ENCODE results near the gene FBXL17. TPM values are rescaled to one million over a fixed set of nuclear protein-coding genes. Genes with fewer than 3 reads are reported as not detected.

The FBXL17 gene
- total RNA-seq, 2 experiments from 2014 or later = 3.1 to 6.6 TPM

GRCh38 chr5:107832746-107833145, 549.2 kb downstream of the FBXL17 start:
- H3K27ac Mint-ChIP-seq = no peak overlapping the region
- intact Hi-C loops (cut with DNase I, micrococcal nuclease) = no loop called here
- DNase-seq (no peak), ATAC-seq (no peak)
- H3K9me3 Mint-ChIP-seq (ENCODE audit: low read depth) = no peaks in the 10 kb centered on the region
- POLR2A ChIA-PET = no interaction called here
- no peaks in the 10 kb centered on the region for H3K36me3 Mint-ChIP-seq (ENCODE audit: low read depth)
- CTCF ChIA-PET = no interaction called here
- H3K27me3 Mint-ChIP-seq = no peaks in the 10 kb centered on the region
- no peaks in the 10 kb centered on the region for H3K4me1 Mint-ChIP-seq
- H3K4me3 Mint-ChIP-seq = no peak overlapping the region

GRCh38 chr5:107831612-107832395, 550.1 kb downstream of the FBXL17 start:
- Mint-ChIP-seq H3K27me3 (no peaks in the 10 kb centered on the region), H3K4me1 (no peaks in the 10 kb centered on the region), H3K9me3 (ENCODE audit: low read depth) (no peaks in the 10 kb centered on the region), H3K27ac (no peak overlapping the region), H3K4me3 (no peak overlapping the region), H3K36me3 (ENCODE audit: low read depth) (no peaks in the 10 kb centered on the region)
- ChIA-PET POLR2A (no interaction called here), CTCF (no interaction called here)
- DNase-seq (no peak), ATAC-seq (no peak)
- intact Hi-C loops (cut with DNase I, micrococcal nuclease) = no loop called here

- no peak overlapping the region for H3K27ac Mint-ChIP-seq
- DNase-seq = no peak
- ChIA-PET CTCF (interaction anchor here (0.6 kb wide), 1 partner anchor 1936 kb away, joined by 3 read pairs; no protein-coding TSS in a partner anchor), POLR2A (no interaction called here)
- intact Hi-C loops (cut with DNase I, micrococcal nuclease) = no loop called here
- H3K4me3 Mint-ChIP-seq = no peak overlapping the region
- H3K4me1 Mint-ChIP-seq = no peaks in the 10 kb centered on the region
- no peak for ATAC-seq
- no peaks in the 10 kb centered on the region for H3K36me3 Mint-ChIP-seq (ENCODE audit: low read depth)
- H3K9me3 Mint-ChIP-seq (ENCODE audit: low read depth) = no peaks in the 10 kb centered on the region
- H3K27me3 Mint-ChIP-seq = no peaks in the 10 kb centered on the region
These were observed 551.1 kb downstream of the FBXL17 start for GRCh38 chr5:107830750-107831149.

GRCh38 chr5:107826311-107827000, 555.4 kb downstream of the FBXL17 start:
- ATAC-seq (no peak), DNase-seq (no peak)
- H3K4me1 Mint-ChIP-seq = no peaks in the 10 kb centered on the region
- no peak overlapping the region for H3K27ac Mint-ChIP-seq
- H3K9me3 Mint-ChIP-seq (ENCODE audit: low read depth) = peaks cover 5% of the 10 kb centered on the region
- CTCF ChIA-PET = interaction anchor here (0.9 kb wide), 1 partner anchor 494 kb away, joined by 3 read pairs; no protein-coding TSS in a partner anchor
- H3K27me3 Mint-ChIP-seq = no peaks in the 10 kb centered on the region
- POLR2A ChIA-PET = no interaction called here
- intact Hi-C loops (cut with DNase I, micrococcal nuclease) = no loop called here
- H3K36me3 Mint-ChIP-seq (ENCODE audit: low read depth) = no peaks in the 10 kb centered on the region
- no peak overlapping the region for H3K4me3 Mint-ChIP-seq

- intact Hi-C loops (cut with DNase I, micrococcal nuclease) = no loop called here
- ChIA-PET POLR2A (no interaction called here), CTCF (no interaction called here)
- ATAC-seq (no peak), DNase-seq (no peak)
- Mint-ChIP-seq H3K4me1 (no peaks in the 10 kb centered on the region), H3K27me3 (no peaks in the 10 kb centered on the region), H3K27ac (no peak overlapping the region), H3K36me3 (ENCODE audit: low read depth) (no peaks in the 10 kb centered on the region), H3K4me3 (no peak overlapping the region), H3K9me3 (ENCODE audit: low read depth) (peaks cover 5% of the 10 kb centered on the region)
These were observed 557.1 kb downstream of the FBXL17 start for GRCh38 chr5:107824821-107825220.

GRCh38 chr5:107821288-107821687, 560.6 kb downstream of the FBXL17 start:
- ChIA-PET CTCF (interaction anchor here (0.6 kb wide), 1 partner anchor 130 kb away, joined by 3 read pairs; no protein-coding TSS in a partner anchor), POLR2A (no interaction called here)
- intact Hi-C loops (cut with DNase I, micrococcal nuclease) = no loop called here
- ATAC-seq = no peak
- no peaks in the 10 kb centered on the region for H3K4me1 Mint-ChIP-seq
- H3K9me3 Mint-ChIP-seq (ENCODE audit: low read depth) = peaks cover 5% of the 10 kb centered on the region
- no peak overlapping the region for H3K4me3 Mint-ChIP-seq
- H3K36me3 Mint-ChIP-seq (ENCODE audit: low read depth) = no peaks in the 10 kb centered on the region
- H3K27me3 Mint-ChIP-seq = no peaks in the 10 kb centered on the region
- DNase-seq = no peak
- no peak overlapping the region for H3K27ac Mint-ChIP-seq

- H3K4me3 Mint-ChIP-seq = no peak overlapping the region
- no peaks in the 10 kb centered on the region for H3K36me3 Mint-ChIP-seq (ENCODE audit: low read depth)
- no peaks in the 10 kb centered on the region for H3K27me3 Mint-ChIP-seq
- H3K4me1 Mint-ChIP-seq = no peaks in the 10 kb centered on the region
- ATAC-seq = no peak
- intact Hi-C loops (cut with DNase I, micrococcal nuclease) = no loop called here
- CTCF ChIA-PET = no interaction called here
- POLR2A ChIA-PET = no interaction called here
- peak; percentile 9 for DNase-seq
- peaks cover 5% of the 10 kb centered on the region for H3K9me3 Mint-ChIP-seq (ENCODE audit: low read depth)
- H3K27ac Mint-ChIP-seq = no peak overlapping the region
These were observed 561.5 kb downstream of the FBXL17 start for GRCh38 chr5:107820429-107820828.

- Mint-ChIP-seq H3K9me3 (ENCODE audit: low read depth) (peaks cover 5% of the 10 kb centered on the region), H3K27me3 (no peaks in the 10 kb centered on the region), H3K36me3 (ENCODE audit: low read depth) (no peaks in the 10 kb centered on the region), H3K4me3 (no peak overlapping the region), H3K4me1 (no peaks in the 10 kb centered on the region), H3K27ac (no peak overlapping the region)
- no peak for ATAC-seq
- no peak for DNase-seq
- intact Hi-C loops (cut with DNase I, micrococcal nuclease) = no loop called here
- POLR2A ChIA-PET = no interaction called here
- CTCF ChIA-PET = interaction anchor here (0.6 kb wide), 1 partner anchor 210 kb away, joined by 3 read pairs; no protein-coding TSS in a partner anchor
These were observed 563.9 kb downstream of the FBXL17 start for GRCh38 chr5:107817951-107818350.

- intact Hi-C loops (cut with DNase I, micrococcal nuclease) = no loop called here
- DNase-seq = no peak
- Mint-ChIP-seq H3K27ac (no peak overlapping the region), H3K4me1 (no peaks in the 10 kb centered on the region), H3K4me3 (no peak overlapping the region), H3K27me3 (no peaks in the 10 kb centered on the region), H3K36me3 (ENCODE audit: low read depth) (no peaks in the 10 kb centered on the region), H3K9me3 (ENCODE audit: low read depth) (peaks cover 3% of the 10 kb centered on the region)
- ChIA-PET CTCF (no interaction called here), POLR2A (no interaction called here)
- ATAC-seq = no peak
These were observed 564.5 kb downstream of the FBXL17 start for GRCh38 chr5:107817436-107817835.

GRCh38 chr5:107815109-107815508, 566.8 kb downstream of the FBXL17 start:
- intact Hi-C loops (cut with DNase I, micrococcal nuclease) = no loop called here
- H3K9me3 Mint-ChIP-seq (ENCODE audit: low read depth) = no peaks in the 10 kb centered on the region
- no peaks in the 10 kb centered on the region for H3K4me1 Mint-ChIP-seq
- H3K4me3 Mint-ChIP-seq = no peak overlapping the region
- ChIA-PET CTCF (no interaction called here), POLR2A (no interaction called here)
- no peak for ATAC-seq
- no peak for DNase-seq
- H3K27ac Mint-ChIP-seq = no peak overlapping the region
- no peaks in the 10 kb centered on the region for H3K27me3 Mint-ChIP-seq
- H3K36me3 Mint-ChIP-seq (ENCODE audit: low read depth) = no peaks in the 10 kb centered on the region

- Mint-ChIP-seq H3K36me3 (ENCODE audit: low read depth) (no peaks in the 10 kb centered on the region), H3K4me3 (no peak overlapping the region), H3K4me1 (no peaks in the 10 kb centered on the region), H3K9me3 (ENCODE audit: low read depth) (no peaks in the 10 kb centered on the region), H3K27ac (no peak overlapping the region), H3K27me3 (no peaks in the 10 kb centered on the region)
- intact Hi-C loops (cut with DNase I, micrococcal nuclease) = no loop called here
- DNase-seq = no peak
- no peak for ATAC-seq
- ChIA-PET POLR2A (no interaction called here), CTCF (no interaction called here)
These were observed 567.6 kb downstream of the FBXL17 start for GRCh38 chr5:107814183-107814827.

- ATAC-seq (no peak), DNase-seq (no peak)
- Mint-ChIP-seq H3K4me3 (no peak overlapping the region), H3K27me3 (no peaks in the 10 kb centered on the region), H3K27ac (no peak overlapping the region), H3K4me1 (no peaks in the 10 kb centered on the region), H3K36me3 (ENCODE audit: low read depth) (no peaks in the 10 kb centered on the region), H3K9me3 (ENCODE audit: low read depth) (no peaks in the 10 kb centered on the region)
- POLR2A ChIA-PET = no interaction called here
- intact Hi-C loops (cut with DNase I, micrococcal nuclease) = no loop called here
- CTCF ChIA-PET = no interaction called here
These were observed 568.3 kb downstream of the FBXL17 start for GRCh38 chr5:107813559-107813958.
